Mesendoderm (in vitro differentiated cells): ENCODE measurements around the gene LRRC18.

Source experiments
- DNase-seq: peaks from one replicate; pipeline ENCODE4 v3.0.0; 2013
- H2AK5ac ChIP-seq: 2 replicates; pipeline ENCODE4 v1.6.1; 2013; ENCODE audit warnings: low read length, inconsistent platforms
- H2BK120ac ChIP-seq: 2 replicates; pipeline ENCODE4 v1.6.1; 2013; ENCODE audit warnings: low read depth, mild to moderate bottlenecking, low read length, moderate library complexity, mixed read lengths
- H2BK15ac ChIP-seq: replicated peaks from 2 replicates; pipeline ENCODE4 v1.6.1; 2013; ENCODE audit warnings: low read depth, mild to moderate bottlenecking, moderate library complexity
- H2BK5ac ChIP-seq: 2 replicates; pipeline ENCODE4 v1.6.1; 2013; ENCODE audit warnings: low read length, inconsistent platforms
- H3K18ac ChIP-seq: 2 replicates; pipeline ENCODE4 v1.6.1; 2013; ENCODE audit warnings: mild to moderate bottlenecking, low read length, mixed read lengths
- H3K23ac ChIP-seq: one replicate; pipeline ENCODE4 v1.6.1; 2013; ENCODE audit warnings: low read length
- H3K27ac ChIP-seq: 2 replicates; pipeline ENCODE4 v1.5.1; 2013; ENCODE audit warnings: low read depth, mild to moderate bottlenecking, inconsistent platforms, low read length, moderate library complexity
- H3K27me3 ChIP-seq: 2 replicates; pipeline ENCODE4 v1.6.1; 2013; ENCODE audit warnings: low read length, control low read depth, mild to moderate bottlenecking, inconsistent platforms; ENCODE audit not compliant: insufficient read depth, poor library complexity
- H3K36me3 ChIP-seq: 2 replicates; pipeline ENCODE4 v1.6.1; 2013; ENCODE audit warnings: low read length, inconsistent platforms; ENCODE audit not compliant: control insufficient read depth, insufficient read depth
- H3K4ac ChIP-seq: one replicate; pipeline ENCODE4 v1.6.1; 2013; ENCODE audit warnings: low read depth, mild to moderate bottlenecking, low read length, moderate library complexity
- H3K4me1 ChIP-seq: 2 replicates; pipeline ENCODE4 v1.6.1; 2013; ENCODE audit warnings: low read depth, low read length, inconsistent platforms; ENCODE audit not compliant: control insufficient read depth
- H3K4me2 ChIP-seq: 2 replicates; pipeline ENCODE4 v1.6.1; 2013; ENCODE audit warnings: low read length
- H3K4me3 ChIP-seq: 2 replicates; pipeline ENCODE4 v1.5.1; 2013; ENCODE audit warnings: mild to moderate bottlenecking, low read length
- H3K56ac ChIP-seq: one replicate; pipeline ENCODE4 v1.6.1; 2013; ENCODE audit warnings: low read length
- H3K79me1 ChIP-seq: 2 replicates; pipeline ENCODE4 v1.6.1; 2013; ENCODE audit warnings: low read length, inconsistent platforms
- H3K79me2 ChIP-seq: 2 replicates; pipeline ENCODE4 v1.6.1; 2013; ENCODE audit warnings: mild to moderate bottlenecking, low read length; ENCODE audit not compliant: control insufficient read depth, insufficient read depth
- H3K9ac ChIP-seq: 2 replicates; pipeline ENCODE4 v1.6.1; 2013; ENCODE audit warnings: low read length, inconsistent platforms
- H4K5ac ChIP-seq: one replicate; pipeline ENCODE4 v1.6.1; 2013; ENCODE audit warnings: low read length
- H4K8ac ChIP-seq: one replicate; pipeline ENCODE4 v1.6.1; 2013; ENCODE audit warnings: low read depth, mild to moderate bottlenecking, control low read depth, low read length, moderate library complexity
- WGBS: extraction: QIAGEN DNeasy Blood & Tissue Kit; methylation state at CpG from one replicate; pipeline ENCODE4 v1.1.7; 2013; ENCODE audit warnings: low lambda C conversion rate, missing lambda C conversion rate; ENCODE audit not compliant: insufficient coverage; ENCODE audit errors: extremely low coverage; 5-methylcytosine and 5-hydroxymethylcytosine counted together

The LRRC18 gene

GRCh38 chr10:48894911-48895802, 44.5 kb downstream of the LRRC18 start:
- no peak overlapping the region for H3K4me2 ChIP-seq
- no CpG with 5 or more reads among the region's 6 CpGs for WGBS
- H3K56ac ChIP-seq, result no peak overlapping the region
- no peak overlapping the region for H4K8ac ChIP-seq
- H2AK5ac ChIP-seq, result no peak overlapping the region
- no peak overlapping the region for H2BK5ac ChIP-seq
- no peaks in the 10 kb centered on the region for H3K4me1 ChIP-seq
- H3K79me1 ChIP-seq, result no peaks in the 10 kb centered on the region
- no peak for DNase-seq
- no peak overlapping the region for H4K5ac ChIP-seq
- H3K4ac ChIP-seq, result no peak overlapping the region
- no peak overlapping the region for H3K23ac ChIP-seq
- H3K36me3 ChIP-seq, result no peaks in the 10 kb centered on the region
- no peak overlapping the region for H2BK15ac ChIP-seq
- no peak overlapping the region for H3K27ac ChIP-seq
- no peaks in the 10 kb centered on the region for H3K79me2 ChIP-seq
- no peaks in the 10 kb centered on the region for H3K27me3 ChIP-seq
- H3K18ac ChIP-seq, result no peak overlapping the region
- no peak overlapping the region for H3K9ac ChIP-seq
- no peak overlapping the region for H3K4me3 ChIP-seq
- no peak overlapping the region for H2BK120ac ChIP-seq

- H3K18ac ChIP-seq, result no peak overlapping the region
- H2BK5ac ChIP-seq, result no peak overlapping the region
- H3K79me2 ChIP-seq, result no peaks in the 10 kb centered on the region
- no peak overlapping the region for H2AK5ac ChIP-seq
- no peak overlapping the region for H3K9ac ChIP-seq
- H4K8ac ChIP-seq, result no peak overlapping the region
- no peak for DNase-seq
- no peak overlapping the region for H3K4ac ChIP-seq
- no peak overlapping the region for H2BK120ac ChIP-seq
- H3K56ac ChIP-seq, result no peak overlapping the region
- no peaks in the 10 kb centered on the region for H3K27me3 ChIP-seq
- no CpG with 5 or more reads among the region's 11 CpGs for WGBS
- H3K27ac ChIP-seq, result no peak overlapping the region
- H4K5ac ChIP-seq, result no peak overlapping the region
- no peaks in the 10 kb centered on the region for H3K79me1 ChIP-seq
- H3K4me2 ChIP-seq, result no peak overlapping the region
- no peaks in the 10 kb centered on the region for H3K36me3 ChIP-seq
- H2BK15ac ChIP-seq, result no peak overlapping the region
- H3K23ac ChIP-seq, result no peak overlapping the region
- no peaks in the 10 kb centered on the region for H3K4me1 ChIP-seq
- H3K4me3 ChIP-seq, result no peak overlapping the region
Measured at GRCh38 chr10:48890888-48891850, 48.5 kb downstream of the LRRC18 start.

GRCh38 chr10:48887982-48888381, 51.7 kb downstream of the LRRC18 start:
- no peak overlapping the region for H2BK120ac ChIP-seq
- no peak overlapping the region for H3K4me2 ChIP-seq
- H4K5ac ChIP-seq, result no peak overlapping the region
- no peak overlapping the region for H2AK5ac ChIP-seq
- H2BK5ac ChIP-seq, result no peak overlapping the region
- H3K18ac ChIP-seq, result no peak overlapping the region
- H3K4ac ChIP-seq, result no peak overlapping the region
- no peak overlapping the region for H3K9ac ChIP-seq
- no peaks in the 10 kb centered on the region for H3K36me3 ChIP-seq
- no peak overlapping the region for H3K4me3 ChIP-seq
- no CpG with 5 or more reads among the region's 1 CpG for WGBS
- no peak overlapping the region for H4K8ac ChIP-seq
- no peak overlapping the region for H3K56ac ChIP-seq
- H3K23ac ChIP-seq, result no peak overlapping the region
- H3K27me3 ChIP-seq, result no peaks in the 10 kb centered on the region
- no peaks in the 10 kb centered on the region for H3K4me1 ChIP-seq
- no peaks in the 10 kb centered on the region for H3K79me1 ChIP-seq
- no peak for DNase-seq
- H2BK15ac ChIP-seq, result no peak overlapping the region
- H3K27ac ChIP-seq, result no peak overlapping the region
- no peaks in the 10 kb centered on the region for H3K79me2 ChIP-seq

GRCh38 chr10:48885376-48885775, 54.3 kb downstream of the LRRC18 start:
- H4K8ac ChIP-seq, result no peak overlapping the region
- no peaks in the 10 kb centered on the region for H3K36me3 ChIP-seq
- no peak overlapping the region for H4K5ac ChIP-seq
- H2BK120ac ChIP-seq, result no peak overlapping the region
- no peaks in the 10 kb centered on the region for H3K4me1 ChIP-seq
- H3K4me2 ChIP-seq, result no peak overlapping the region
- no peak overlapping the region for H3K56ac ChIP-seq
- no peak overlapping the region for H3K4ac ChIP-seq
- no peak overlapping the region for H2BK5ac ChIP-seq
- WGBS, result no CpG with 5 or more reads among the region's 2 CpGs
- H3K18ac ChIP-seq, result no peak overlapping the region
- no peak overlapping the region for H2BK15ac ChIP-seq
- no peaks in the 10 kb centered on the region for H3K27me3 ChIP-seq
- no peak overlapping the region for H3K27ac ChIP-seq
- H3K4me3 ChIP-seq, result no peak overlapping the region
- H3K23ac ChIP-seq, result no peak overlapping the region
- DNase-seq, result peak; percentile 39
- no peak overlapping the region for H2AK5ac ChIP-seq
- H3K79me2 ChIP-seq, result no peaks in the 10 kb centered on the region
- H3K79me1 ChIP-seq, result no peaks in the 10 kb centered on the region
- H3K9ac ChIP-seq, result no peak overlapping the region

GRCh38 chr10:48884179-48885045, 55.2 kb downstream of the LRRC18 start:
- no peak overlapping the region for H2AK5ac ChIP-seq
- WGBS, result no CpG with 5 or more reads among the region's 9 CpGs
- H4K5ac ChIP-seq, result no peak overlapping the region
- no peak overlapping the region for H3K4me2 ChIP-seq
- no peaks in the 10 kb centered on the region for H3K79me1 ChIP-seq
- H3K4me1 ChIP-seq, result no peaks in the 10 kb centered on the region
- no peak overlapping the region for H3K4ac ChIP-seq
- H3K18ac ChIP-seq, result no peak overlapping the region
- H2BK5ac ChIP-seq, result no peak overlapping the region
- H3K56ac ChIP-seq, result no peak overlapping the region
- no peak overlapping the region for H2BK120ac ChIP-seq
- no peak overlapping the region for H3K23ac ChIP-seq
- no peak for DNase-seq
- no peaks in the 10 kb centered on the region for H3K27me3 ChIP-seq
- no peak overlapping the region for H2BK15ac ChIP-seq
- no peaks in the 10 kb centered on the region for H3K79me2 ChIP-seq
- H3K9ac ChIP-seq, result no peak overlapping the region
- H3K36me3 ChIP-seq, result no peaks in the 10 kb centered on the region
- H4K8ac ChIP-seq, result no peak overlapping the region
- H3K4me3 ChIP-seq, result no peak overlapping the region
- no peak overlapping the region for H3K27ac ChIP-seq
